Liver (tissue), 9 donors: Measurements from ENCODE around the gene TMEM272. TPM values are rescaled to one million over a fixed set of nuclear protein-coding genes. Genes with fewer than 3 reads are reported as not detected.

ENCODE experiments used
- DNase-seq: peaks from one replicate; pipeline ENCODE4 v3.0.0-alpha.2; 2017; ENCODE audit warnings: low spot score
- H3K27ac ChIP-seq, 2 donors: one replicate each; pipeline ENCODE4 v1.7.0; 2013; ENCODE audit warnings: inconsistent platforms in 2 of 2, low read length in 2 of 2, control low read depth in 1 of 2, low read depth in 1 of 2, mild to moderate bottlenecking in 1 of 2
- H3K27me3 ChIP-seq, 4 donors: one replicate each; pipeline versions ENCODE4 v1.6.1 to v1.7.0; 2013; ENCODE audit warnings: low read length in 3 of 4, inconsistent platforms in 1 of 4, mild to moderate bottlenecking in 1 of 4, moderate library complexity in 1 of 4; ENCODE audit not compliant: control insufficient read depth in 4 of 4, insufficient read depth in 4 of 4
- H3K36me3 ChIP-seq, 4 donors: one replicate each; pipeline versions ENCODE4 v1.6.1 to v1.7.0; 2013; ENCODE audit warnings: low read length in 3 of 4, mild to moderate bottlenecking in 3 of 4, low read depth in 1 of 4, moderate library complexity in 1 of 4; ENCODE audit not compliant: control insufficient read depth in 4 of 4, insufficient read depth in 3 of 4
- H3K4me1 ChIP-seq, 4 donors: one replicate each; pipeline versions ENCODE4 v1.6.1 to v1.7.0; 2013; ENCODE audit warnings: low read length in 3 of 4, mild to moderate bottlenecking in 3 of 4, moderate library complexity in 1 of 4; ENCODE audit not compliant: control insufficient read depth in 4 of 4, insufficient read depth in 4 of 4
- H3K4me3 ChIP-seq, 3 donors: one replicate each; pipeline versions ENCODE4 v1.6.1 to v1.7.0; 2013; ENCODE audit warnings: low read length in 3 of 3, control low read depth in 1 of 3, low read depth in 1 of 3, mild to moderate bottlenecking in 1 of 3
- H3K9ac ChIP-seq, 2 donors: one replicate each; pipeline ENCODE4 v1.7.0; 2013; ENCODE audit warnings: low read length in 2 of 2, mild to moderate bottlenecking in 2 of 2, moderate library complexity in 2 of 2, control low read depth in 1 of 2, low read depth in 1 of 2
- H3K9me3 ChIP-seq, 4 donors: one replicate each; pipeline versions ENCODE4 v1.6.1 to v1.7.0; 2013; ENCODE audit warnings: low read length in 3 of 4; ENCODE audit not compliant: control insufficient read depth in 4 of 4
- ATF3 ChIP-seq: IDR thresholded peaks from 2 replicates; pipeline ENCODE4 v1.6.1; 2016; ENCODE audit warnings: antibody characterized with exemption
- CTCF ChIP-seq: fragments of 150-350 bp; IDR thresholded peaks from 2 replicates; pipeline ENCODE4 v1.5.1; 2017; ENCODE audit warnings: improper control_type of control experiment, low read depth, low read length; ENCODE audit not compliant: missing input control
- FOXA1 ChIP-seq: IDR thresholded peaks from 2 replicates; pipeline ENCODE4 v1.6.1; 2016; ENCODE audit warnings: antibody characterized with exemption
- HNF4G ChIP-seq: IDR thresholded peaks from 2 replicates; pipeline ENCODE4 v1.6.1; 2016; ENCODE audit warnings: antibody characterized with exemption
- RAD21 ChIP-seq, 2 donors: IDR thresholded peaks; 2 replicates each; pipeline ENCODE4 v1.6.1; 2016; ENCODE audit warnings: antibody characterized with exemption in 2 of 2, mild to moderate bottlenecking in 2 of 2
- REST ChIP-seq: IDR thresholded peaks from 2 replicates; pipeline ENCODE4 v1.6.1; 2016; ENCODE audit warnings: antibody characterized with exemption, mild to moderate bottlenecking
- RXRA ChIP-seq, 2 donors: IDR thresholded peaks; 2 replicates each; pipeline ENCODE4 v1.6.1; 2017 to 2018; ENCODE audit warnings: antibody characterized with exemption in 2 of 2, mild to moderate bottlenecking in 1 of 2
- SP1 ChIP-seq: IDR thresholded peaks from 2 replicates; pipeline ENCODE4 v1.6.1; 2018; ENCODE audit warnings: antibody characterized with exemption, mild to moderate bottlenecking
- TAF1 ChIP-seq: conservative IDR thresholded peaks from 2 replicates; pipeline ENCODE4 v1.6.1; 2016; ENCODE audit warnings: antibody characterized with exemption, mild to moderate bottlenecking
- WGBS: extraction: QIAGEN DNeasy Blood & Tissue Kit; methylation state at CpG from one replicate; pipeline ENCODE4 v1.1.7; 2013; 5-methylcytosine and 5-hydroxymethylcytosine counted together
- polyA plus RNA-seq, 2 donors: library from polyadenylated mRNA; stranded (reverse) in 1 of 2; unstranded in 1 of 2; fragments of 200-250 nt in 1 of 2; fragments of >200 nt in 1 of 2; fragmentation: Nextera tagmentation in 1 of 2; extraction: Ambion mirVana in 1 of 2; gene quantifications; one replicate each; pipeline versions ENCODE4 v1.2.1 to v1.2.3, GENCODE V29; 2013 to 2015
- total RNA-seq, 2 donors: library from RNA; depleted of rRNA; stranded (reverse); fragments of >200 nt; gene quantifications; one replicate each; pipeline ENCODE4 v1.2.3, GENCODE V29; 2014
- TF ChIP-seq, protein P1 (sequence below): IDR thresholded peaks from 2 replicates; pipeline ENCODE4 v1.6.1; 2016; ENCODE audit warnings: antibody characterized with exemption
- donor health status: healthy.
- donor health status: healthy.
- donor health status: healthy.
- donor health status: healthy.
- donor health status: healthy.

Gene TMEM272
- total and polyA plus RNA-seq, 4 donors, result 0.02 to 0.42 (median 0.10) TPM

DNA sequence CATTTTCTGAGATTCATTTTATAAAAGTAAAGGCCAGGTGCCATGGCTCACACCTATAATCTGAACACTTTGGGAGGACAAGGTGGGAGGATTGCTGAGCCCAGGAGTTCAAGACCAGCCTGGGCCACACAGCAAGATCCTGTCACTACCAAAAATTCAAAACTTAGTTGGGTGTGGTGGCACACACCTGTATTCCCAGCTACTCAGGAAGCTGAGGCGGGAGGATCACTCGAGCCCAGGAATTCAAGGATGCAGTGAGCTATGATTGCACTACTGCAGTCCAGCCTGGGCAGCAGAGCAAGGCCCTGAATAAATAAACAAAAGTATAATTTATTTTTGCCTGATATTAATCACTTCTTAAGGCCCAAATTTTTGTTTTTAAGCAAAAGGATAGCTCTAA lies 81.5 kb downstream of the TMEM272 start:
- no peak overlapping the region for H3K9ac ChIP-seq
- DNase-seq, result no peak
- H3K4me1 ChIP-seq, result no peaks in the 10 kb centered on the region
- WGBS, result 91% methylated on average over 2 of the region's 2 CpGs
- TF ChIP-seq HNF4G, result no peak
- no peak for TF ChIP-seq CTCF
- TF ChIP-seq SP1, result no peak
- TF ChIP-seq RAD21 (IDR thresholded peaks at IDR 0.05), result no peak
- TF ChIP-seq REST, result no peak
- TF ChIP-seq ATF3, result no peak
- TF ChIP-seq, protein P1, sequence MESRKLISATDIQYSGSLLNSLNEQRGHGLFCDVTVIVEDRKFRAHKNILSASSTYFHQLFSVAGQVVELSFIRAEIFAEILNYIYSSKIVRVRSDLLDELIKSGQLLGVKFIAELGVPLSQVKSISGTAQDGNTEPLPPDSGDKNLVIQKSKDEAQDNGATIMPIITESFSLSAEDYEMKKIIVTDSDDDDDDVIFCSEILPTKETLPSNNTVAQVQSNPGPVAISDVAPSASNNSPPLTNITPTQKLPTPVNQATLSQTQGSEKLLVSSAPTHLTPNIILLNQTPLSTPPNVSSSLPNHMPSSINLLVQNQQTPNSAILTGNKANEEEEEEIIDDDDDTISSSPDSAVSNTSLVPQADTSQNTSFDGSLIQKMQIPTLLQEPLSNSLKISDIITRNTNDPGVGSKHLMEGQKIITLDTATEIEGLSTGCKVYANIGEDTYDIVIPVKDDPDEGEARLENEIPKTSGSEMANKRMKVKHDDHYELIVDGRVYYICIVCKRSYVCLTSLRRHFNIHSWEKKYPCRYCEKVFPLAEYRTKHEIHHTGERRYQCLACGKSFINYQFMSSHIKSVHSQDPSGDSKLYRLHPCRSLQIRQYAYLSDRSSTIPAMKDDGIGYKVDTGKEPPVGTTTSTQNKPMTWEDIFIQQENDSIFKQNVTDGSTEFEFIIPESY, result no peak
- TF ChIP-seq TAF1, result no peak
- no peak for TF ChIP-seq FOXA1
- no peak for TF ChIP-seq RXRA (IDR thresholded peaks at IDR 0.05)
- H3K27ac ChIP-seq, result no peak overlapping the region
- no peak overlapping the region for H3K4me3 ChIP-seq
- no peaks in the 10 kb centered on the region for H3K27me3 ChIP-seq
- no peaks in the 10 kb centered on the region for H3K9me3 ChIP-seq
- H3K36me3 ChIP-seq, result peaks cover 4 to 34% (median 23%) of the 10 kb centered on the region in 4 donors

Other genes with a start within 250 kb of the TMEM272 start
- gene DHRS12, start 41.0 kb downstream of the TMEM272 start, total RNA-seq, result 1 to 10 TPM; 6.5 to 6.8 TPM
- 10 to 100 TPM; 11.8 to 15.5 TPM for gene DHRS12, start 41.0 kb downstream of the TMEM272 start, polyA plus RNA-seq
- not detected for gene CCDC70, start 16.8 kb upstream of the TMEM272 start, total RNA-seq
- under 1 TPM in 1 of 2 donors, not detected in 1; 0.36 TPM for gene CCDC70, start 16.8 kb upstream of the TMEM272 start, polyA plus RNA-seq
- 10 to 100 TPM; 34.1 to 37.7 TPM for gene ATP7B, start 166.3 kb upstream of the TMEM272 start, total RNA-seq
- 10 to 100 TPM in 1 of 2 donors, 1 to 10 TPM in 1; 8.0 to 10.1 TPM for gene ATP7B, start 166.3 kb upstream of the TMEM272 start, polyA plus RNA-seq
- 10 to 100 TPM; 14.3 to 34.5 TPM for gene ALG11, start 167.2 kb upstream of the TMEM272 start, total RNA-seq
- 1 to 10 TPM; 5.4 to 9.5 TPM for gene ALG11, start 167.2 kb upstream of the TMEM272 start, polyA plus RNA-seq
- gene UTP14C, start 179.5 kb upstream of the TMEM272 start, total RNA-seq, result 10 to 100 TPM; 13.1 to 18.7 TPM
- 1 to 10 TPM; 5.8 to 6.1 TPM for gene UTP14C, start 179.5 kb upstream of the TMEM272 start, polyA plus RNA-seq